ENCODE data around the gene TGFB1I1. TPM values are rescaled to one million over a fixed set of nuclear protein-coding genes. Genes with fewer than 3 reads are reported as not detected.
"Not testable (repeated sequence)": the region's sequence is repeated elsewhere in the genome, so short reads cannot be mapped to it uniquely, and the experiment has no call there.

Gene TGFB1I1
- total RNA-seq, 2 donors from 2014 or later, result 33.2 to 57.9 TPM

DNA sequence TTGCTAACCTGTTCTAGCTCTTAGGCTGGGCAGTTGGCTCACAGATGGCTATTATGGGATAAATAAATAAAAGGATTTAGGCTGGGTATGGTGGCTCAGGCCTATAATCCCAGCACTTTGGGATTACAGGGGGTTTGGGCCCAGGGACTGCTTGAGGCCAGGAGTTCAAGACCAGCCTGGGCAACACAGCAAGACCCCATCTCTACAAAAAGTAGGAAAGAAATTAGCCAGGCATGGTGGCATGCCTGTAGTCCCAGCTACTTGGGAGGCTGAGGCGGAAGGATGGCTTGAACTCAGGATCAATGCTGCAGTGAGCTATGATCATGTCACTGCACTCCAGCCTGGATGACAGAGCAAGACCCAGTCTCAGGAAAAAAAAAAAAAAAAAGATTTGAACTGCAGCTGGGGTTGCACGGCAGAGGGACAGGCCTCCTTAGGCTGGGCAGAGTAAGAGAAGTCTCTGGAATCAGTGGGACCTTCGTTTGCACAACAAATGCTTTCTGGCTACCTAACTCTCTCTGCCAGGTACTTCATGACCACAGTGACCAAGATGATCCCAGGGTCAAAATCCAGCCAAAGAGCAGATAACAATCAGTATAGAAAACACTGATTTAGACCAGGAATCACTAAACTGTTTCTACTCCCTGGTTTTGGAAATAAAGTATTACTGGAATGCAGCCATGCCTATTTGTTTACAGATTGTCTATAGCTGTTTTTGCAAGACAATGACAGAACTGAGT, 29.4 kb downstream of the TGFB1I1 start:
- intact Hi-C loops (cut with DNase I), result loop anchor here in 1 of 2 donors (10.0 kb wide), 2 partner anchors 213 to 373 kb away; partner anchors contain the start of gene ZNF267
- ATAC-seq (no peak), DNase-seq (no peak)

DNA sequence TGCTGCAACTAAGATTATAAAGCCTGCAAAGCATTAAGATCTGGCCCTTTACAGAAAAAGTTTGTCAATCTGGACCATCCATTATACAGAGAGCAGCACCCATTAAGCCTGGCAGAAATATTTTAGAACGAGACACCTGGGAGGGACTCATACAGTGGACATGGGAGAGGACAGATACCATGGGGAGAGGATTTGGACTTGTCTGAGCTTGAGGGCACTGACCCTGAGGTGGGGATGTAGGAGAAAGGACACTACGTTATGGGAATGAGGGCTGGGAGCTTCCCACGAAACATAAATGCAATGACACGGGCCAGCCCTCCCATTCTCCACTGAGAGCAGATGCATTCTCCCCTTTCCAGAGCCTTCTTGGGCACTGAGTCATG, 30.0 kb downstream of the TGFB1I1 start:
- intact Hi-C loops (cut with DNase I), result loop anchor here in 1 of 2 donors (10.0 kb wide), 2 partner anchors 213 to 373 kb away; partner anchors contain the start of gene ZNF267
- ATAC-seq (no peak), DNase-seq (no peak)

DNA sequence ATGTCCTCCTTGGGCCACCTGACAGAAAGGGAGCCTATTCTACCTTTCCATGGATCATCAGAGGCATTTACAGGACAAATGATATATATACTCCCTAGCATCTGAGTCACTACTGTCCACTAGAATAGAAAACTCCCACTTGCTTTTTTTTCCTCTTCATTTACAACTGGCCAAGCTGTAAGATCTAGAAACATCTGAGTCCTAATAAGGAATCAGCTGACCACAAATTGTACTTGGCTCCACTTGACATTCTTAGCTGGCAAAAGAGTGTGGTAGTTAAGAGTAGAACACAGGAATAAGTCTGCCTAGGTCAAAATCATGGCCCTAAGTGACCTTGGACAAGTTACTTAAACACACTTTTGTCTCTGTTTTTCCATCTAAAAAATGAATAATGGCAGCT, 31.0 kb downstream of the TGFB1I1 start:
- intact Hi-C loops (cut with DNase I), result loop anchor here in 1 of 2 donors (10.0 kb wide), 2 partner anchors 212 to 372 kb away; partner anchors contain the start of gene ZNF267
- ATAC-seq (no peak), DNase-seq (no peak)

DNA sequence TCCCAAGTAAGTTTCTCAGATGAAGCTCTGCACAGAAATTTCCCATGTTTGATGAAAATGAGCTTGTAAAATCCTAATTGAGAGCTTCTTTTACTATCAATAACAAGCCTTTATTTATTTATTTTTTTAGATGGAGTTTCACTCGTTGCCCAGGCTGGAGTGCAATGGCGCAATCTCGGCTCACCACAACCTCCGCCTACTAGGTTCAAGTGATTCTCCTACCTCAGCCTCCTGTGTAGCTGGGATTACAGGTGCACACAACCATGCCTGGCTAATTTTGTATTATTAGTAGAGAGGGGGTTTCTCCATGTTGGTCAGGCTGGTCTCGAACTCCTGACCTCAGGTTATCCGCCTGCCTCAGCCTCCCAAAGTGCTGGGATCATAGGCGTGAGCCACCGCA, 31.6 kb downstream of the TGFB1I1 start:
- ATAC-seq, DNase-seq: not testable (repeated sequence)
- intact Hi-C loops (cut with DNase I), result loop anchor here in 1 of 2 donors (10.0 kb wide), 2 partner anchors 211 to 371 kb away; partner anchors contain the start of gene ZNF267

DNA sequence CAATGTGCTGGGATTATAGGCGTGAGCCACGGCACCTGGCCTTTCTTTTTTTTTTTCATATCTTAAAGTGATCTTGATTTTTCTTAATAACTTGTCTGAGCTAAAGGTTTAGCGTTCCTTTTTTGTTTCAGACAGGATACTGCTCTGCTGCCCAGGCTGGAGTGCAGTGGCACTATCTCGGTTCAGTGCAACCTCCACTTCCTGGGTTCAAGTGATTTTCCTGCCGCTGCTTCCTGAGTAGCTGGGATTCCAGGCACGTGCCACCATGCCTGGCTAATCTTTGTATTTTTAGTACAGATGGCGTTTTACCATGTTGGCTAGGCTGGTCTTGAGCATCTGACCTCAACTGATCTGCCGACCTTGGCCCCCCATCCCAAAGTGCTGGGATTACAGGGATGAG, 32.2 kb downstream of the TGFB1I1 start:
- intact Hi-C loops (cut with DNase I), result loop anchor here in 1 of 2 donors (10.0 kb wide), 2 partner anchors 211 to 371 kb away; partner anchors contain the start of gene ZNF267
- DNase-seq (no peak), ATAC-seq (no peak)

DNA sequence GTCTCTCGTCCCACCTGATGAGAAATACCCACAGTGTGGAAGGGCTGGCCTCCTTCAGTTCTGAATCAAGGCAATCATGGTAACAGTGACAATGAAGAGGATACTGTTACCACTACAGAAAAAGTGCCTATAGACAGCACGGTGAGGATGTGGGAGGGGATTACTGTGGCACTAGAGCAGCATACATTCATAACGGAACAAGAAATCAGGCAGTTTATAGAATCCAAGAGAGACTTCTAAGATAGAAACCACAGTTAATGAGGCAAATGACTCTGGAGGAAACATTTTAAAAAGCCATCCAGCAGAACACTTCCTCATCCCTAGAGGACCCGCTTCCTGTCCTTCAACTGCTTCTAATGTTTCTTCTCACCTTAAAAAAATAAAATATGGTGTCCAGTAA, 33.5 kb downstream of the TGFB1I1 start:
- DNase-seq, result no peak
- no peak for ATAC-seq
- intact Hi-C loops (cut with DNase I), result loop anchor here in 1 of 2 donors (10.0 kb wide), 2 partner anchors 209 to 369 kb away; partner anchors contain the start of gene ZNF267

DNA sequence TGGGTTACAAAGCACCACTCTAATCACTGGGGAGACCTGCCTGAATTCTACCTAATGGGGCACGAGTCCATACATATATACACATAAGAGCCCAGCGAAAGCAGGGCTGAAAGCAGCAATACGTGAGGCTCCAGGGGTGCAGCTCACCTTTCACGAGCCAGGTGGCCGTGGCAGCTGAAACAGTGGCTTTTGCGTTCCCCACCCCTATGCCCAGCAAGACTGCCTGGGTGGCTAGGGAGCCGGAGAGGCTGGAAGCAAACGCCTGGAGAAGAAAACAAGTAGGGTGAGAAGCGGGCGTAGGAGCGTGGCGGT, 35.6 kb downstream of the TGFB1I1 start:
- intact Hi-C loops (cut with DNase I), result loop anchor here in 1 of 2 donors (10.0 kb wide), 2 partner anchors 207 to 367 kb away; partner anchors contain the start of gene ZNF267
- DNase-seq, result no peak
- no peak for ATAC-seq

DNA sequence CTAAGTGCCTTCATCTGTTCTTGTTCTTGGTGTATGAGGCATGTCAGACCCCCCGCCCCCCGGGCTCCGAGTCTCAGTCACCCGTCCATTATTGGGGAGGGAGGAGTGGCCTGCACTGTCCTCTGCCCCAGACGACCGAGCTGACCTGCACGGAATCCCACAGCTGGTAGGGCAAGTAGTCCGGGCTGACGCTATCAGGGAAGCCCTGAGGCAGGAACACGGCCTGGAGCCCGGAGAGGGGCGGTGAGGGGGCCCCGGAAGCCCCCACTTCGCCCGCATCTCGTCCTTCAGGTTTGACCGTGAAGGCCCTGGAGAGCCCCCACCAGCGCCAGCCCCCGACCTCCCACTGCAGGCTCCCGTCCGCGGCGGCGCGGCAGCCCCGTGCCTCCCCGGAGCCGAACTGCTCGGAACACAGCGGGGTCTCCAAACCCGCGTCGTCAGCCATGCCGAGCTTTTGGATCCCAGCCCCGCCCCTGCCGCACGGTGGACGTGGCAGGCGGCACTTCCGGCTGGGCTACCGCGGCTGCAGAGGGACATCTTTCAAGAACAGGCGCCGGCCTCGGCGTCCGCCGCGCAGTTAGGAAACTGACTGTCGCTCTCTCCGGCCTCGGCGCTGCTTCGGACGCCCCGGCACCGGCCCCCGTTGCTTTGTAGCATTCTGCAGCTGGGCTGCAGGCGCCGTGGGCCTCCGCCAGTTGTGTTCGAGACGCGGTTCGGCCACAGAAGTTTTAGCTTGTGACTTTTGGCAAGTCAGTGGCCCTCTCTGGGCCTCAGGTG, 36.2 kb downstream of the TGFB1I1 start, which contains the start of gene RUSF1:
RUSF1 (minus strand) TSS at position 463 of the 777 bp plus-strand sequence; CDS start at position 445, 18 bp downstream.
- ATAC-seq (peak; percentile 95 to 97), DNase-seq (peak; percentile 94)
- intact Hi-C loops (cut with DNase I), result loop anchor here in 1 of 2 donors (10.0 kb wide), 2 partner anchors 207 to 367 kb away; partner anchors contain the start of gene ZNF267

DNA sequence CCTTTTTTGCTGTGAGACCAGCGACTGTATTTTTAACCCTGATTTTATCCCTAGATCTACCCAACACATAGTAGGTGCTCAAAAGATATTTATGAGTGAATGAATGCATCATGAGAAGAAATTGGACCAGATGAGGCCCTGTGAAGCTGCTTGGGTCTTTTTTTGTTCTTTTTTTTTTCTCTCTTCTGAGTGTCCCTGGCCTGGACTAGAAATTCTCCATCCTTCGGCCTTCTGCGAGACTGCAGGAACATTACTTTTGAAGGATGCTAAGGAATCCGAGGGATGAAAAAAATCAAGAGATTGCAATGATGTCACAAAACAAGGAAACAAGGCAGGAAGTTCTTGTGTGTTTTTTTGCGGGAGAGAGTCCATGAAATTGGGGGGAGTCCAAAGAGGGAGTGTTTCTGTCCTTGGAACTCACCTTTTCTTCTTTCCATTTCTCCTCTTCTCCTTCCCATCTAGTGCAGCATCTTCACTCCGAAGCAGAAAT, 36.8 kb downstream of the TGFB1I1 start:
- DNase-seq, result no peak
- intact Hi-C loops (cut with DNase I), result loop anchor here in 1 of 2 donors (10.0 kb wide), 2 partner anchors 206 to 366 kb away; partner anchors contain the start of gene ZNF267
- ATAC-seq, result peak; percentile 9

DNA sequence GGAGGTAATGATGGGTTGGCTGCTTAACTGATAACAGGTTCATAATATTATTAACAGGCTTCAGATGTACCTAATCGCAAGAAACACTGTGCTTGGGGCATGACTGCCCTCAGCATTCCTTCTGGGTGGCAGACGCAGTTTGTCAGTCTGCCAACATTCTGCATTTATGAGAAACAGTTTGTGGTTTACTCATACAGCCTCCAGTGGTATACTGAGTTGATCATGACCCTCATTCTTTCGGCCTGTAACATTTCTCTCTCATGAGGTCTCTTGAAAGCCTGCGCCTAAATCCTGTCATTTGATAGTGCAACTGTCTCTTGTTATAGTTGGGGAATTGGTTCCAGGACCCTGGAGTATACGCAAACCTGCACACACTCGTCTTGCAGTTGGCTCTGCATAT, 41.2 kb downstream of the TGFB1I1 start:
- intact Hi-C loops (cut with DNase I), result no loop called here
- ATAC-seq, result no peak

DNA sequence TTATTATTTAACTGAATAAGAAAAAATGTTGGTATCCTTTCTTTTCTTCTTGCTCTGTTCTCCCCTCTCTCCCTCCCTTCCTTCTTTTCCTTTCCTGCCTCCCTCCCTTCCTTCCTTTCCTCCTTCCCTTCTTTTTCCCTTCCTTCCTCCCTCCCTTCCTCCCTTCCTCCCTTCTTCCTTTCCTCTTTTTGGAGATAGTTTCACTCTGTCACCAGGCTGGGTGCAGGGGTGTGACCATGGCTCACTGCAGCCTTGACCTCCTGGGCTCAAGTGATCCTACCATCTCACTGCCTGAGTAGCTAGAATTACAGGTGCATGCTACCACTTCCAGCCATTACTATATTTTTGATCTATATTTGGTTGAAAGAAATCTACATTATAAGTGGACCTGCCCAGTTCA, 41.9 kb downstream of the TGFB1I1 start:
- ATAC-seq (no peak), DNase-seq (no peak)
- intact Hi-C loops (cut with DNase I), result no loop called here

More for the DNA sequence above, 41.2 kb downstream of the TGFB1I1 start:
- DNase-seq, result no peak

DNA sequence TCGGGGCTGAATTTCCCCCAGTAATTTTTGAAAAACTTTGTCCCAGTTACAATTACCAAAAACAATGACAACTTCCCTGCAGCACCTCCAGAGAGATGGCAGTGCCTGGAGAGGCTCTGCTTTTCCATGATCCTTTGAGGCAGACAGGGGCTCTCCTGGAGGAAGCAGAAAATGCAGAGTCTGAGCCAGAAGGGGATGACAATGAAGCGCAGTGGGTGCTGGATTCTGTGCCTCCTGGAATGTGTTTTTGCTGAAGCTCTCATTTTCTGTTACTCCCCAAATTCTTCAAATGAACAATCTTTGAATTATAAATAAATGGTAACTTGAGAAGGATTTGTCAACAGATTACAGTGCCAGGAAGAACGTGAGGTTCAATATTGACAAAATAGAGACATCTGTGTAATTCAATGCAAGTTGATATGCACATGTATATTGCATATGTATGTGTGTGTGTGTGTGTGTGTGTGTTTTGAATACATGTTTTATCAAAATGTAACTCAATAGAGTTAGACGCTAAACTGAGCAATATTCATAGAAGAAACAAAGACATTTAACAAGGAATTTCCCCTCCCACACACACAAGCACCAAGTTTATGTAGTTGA, 45.9 kb downstream of the TGFB1I1 start:
- DNase-seq (no peak), ATAC-seq (no peak)
- intact Hi-C loops (cut with DNase I), result no loop called here

DNA sequence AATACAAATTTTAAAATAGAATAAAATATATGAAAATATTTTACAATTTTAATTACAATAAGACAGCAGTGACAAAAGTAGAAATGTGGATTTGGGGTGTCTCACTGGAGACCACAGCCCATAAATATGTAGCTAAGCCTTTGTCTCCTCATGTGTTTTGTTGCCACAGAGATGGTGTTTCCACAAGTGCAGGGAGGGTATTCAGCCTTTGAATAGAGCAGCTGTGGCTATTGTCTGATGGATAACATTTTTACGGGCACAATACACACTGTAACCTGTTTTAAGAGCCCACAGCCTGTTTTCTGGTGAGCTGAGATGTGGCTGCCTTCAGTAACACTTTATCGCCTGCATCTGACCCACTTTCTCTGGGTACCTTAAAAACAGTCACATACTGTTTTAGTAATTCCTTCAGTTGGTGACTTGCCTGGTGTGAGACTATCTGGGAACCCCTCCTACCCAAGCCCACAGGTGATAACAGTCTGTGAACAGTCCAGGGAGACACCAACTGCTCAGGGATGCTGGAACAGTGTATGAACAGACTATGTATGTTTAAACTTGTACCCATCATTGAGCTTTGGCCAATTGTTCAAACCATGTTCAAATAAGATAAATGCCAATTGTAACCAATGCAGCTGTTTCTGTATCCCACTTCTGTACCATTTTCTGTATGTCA, 47.9 kb downstream of the TGFB1I1 start:
- DNase-seq (no peak), ATAC-seq (no peak)
- intact Hi-C loops (cut with DNase I), result no loop called here

DNA sequence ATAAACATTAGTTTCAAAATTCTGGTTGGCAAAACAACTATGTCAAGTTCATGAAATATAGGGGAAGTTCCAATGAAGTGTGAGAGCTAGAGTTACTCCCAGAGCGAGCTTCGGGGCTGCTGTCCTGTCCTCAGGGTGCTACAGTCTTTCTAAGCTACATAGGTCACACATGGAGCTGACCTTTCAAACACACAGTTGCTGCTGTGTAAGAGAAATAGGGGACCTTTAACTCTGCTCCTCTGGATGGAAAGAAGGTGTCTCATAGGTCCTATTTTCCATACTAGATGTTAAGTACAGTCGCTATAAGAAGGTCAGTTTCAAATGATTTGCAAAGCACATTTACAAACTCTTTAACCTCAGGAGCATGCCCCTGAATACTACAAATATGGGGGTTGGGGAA, 49.4 kb downstream of the TGFB1I1 start:
- intact Hi-C loops (cut with DNase I), result no loop called here
- DNase-seq, result no peak
- no peak for ATAC-seq

DNA sequence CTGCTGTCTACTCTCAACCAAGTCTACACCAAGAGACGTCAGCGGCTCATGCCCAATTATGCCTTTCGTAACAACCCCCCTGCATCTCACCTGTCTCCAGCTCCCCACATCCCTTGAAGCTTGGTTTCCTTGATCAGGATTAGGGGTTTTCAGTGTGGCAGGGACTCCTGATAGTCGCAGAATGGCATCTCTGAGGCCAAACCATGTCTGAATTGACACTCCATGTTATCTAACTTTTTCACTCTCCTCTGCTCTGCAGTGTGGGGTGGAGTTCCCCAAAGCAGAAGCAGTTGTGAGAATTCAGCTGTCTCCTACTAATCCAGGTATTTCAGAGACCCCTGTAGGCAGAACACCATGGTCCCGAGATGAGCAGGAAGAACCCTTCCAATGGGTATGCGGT, 50.1 kb downstream of the TGFB1I1 start:
- intact Hi-C loops (cut with DNase I), result no loop called here
- ATAC-seq, result no peak
- DNase-seq, result no peak

DNA sequence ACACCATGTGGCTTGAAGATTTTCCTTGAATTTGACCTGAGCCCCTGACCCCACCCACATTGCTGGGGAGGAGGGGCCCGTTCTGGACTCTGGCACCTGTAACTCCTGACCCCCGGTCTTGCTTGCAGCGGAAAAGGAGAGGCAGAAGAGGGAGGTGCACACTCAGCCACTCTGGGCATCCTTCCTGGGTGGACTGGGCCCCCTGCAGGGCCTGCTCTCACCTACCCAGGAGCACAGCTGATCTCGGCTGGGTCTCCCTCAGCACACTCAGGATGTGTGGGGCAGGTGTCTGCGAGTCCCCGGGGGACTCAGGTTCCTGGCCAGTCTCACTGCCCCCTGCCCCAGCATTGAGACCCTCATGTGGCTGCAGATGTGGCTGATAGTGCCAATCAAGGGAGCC, 51.8 kb downstream of the TGFB1I1 start:
- ATAC-seq; intact Hi-C loops (cut with DNase I); DNase-seq: not testable (repeated sequence)

DNA sequence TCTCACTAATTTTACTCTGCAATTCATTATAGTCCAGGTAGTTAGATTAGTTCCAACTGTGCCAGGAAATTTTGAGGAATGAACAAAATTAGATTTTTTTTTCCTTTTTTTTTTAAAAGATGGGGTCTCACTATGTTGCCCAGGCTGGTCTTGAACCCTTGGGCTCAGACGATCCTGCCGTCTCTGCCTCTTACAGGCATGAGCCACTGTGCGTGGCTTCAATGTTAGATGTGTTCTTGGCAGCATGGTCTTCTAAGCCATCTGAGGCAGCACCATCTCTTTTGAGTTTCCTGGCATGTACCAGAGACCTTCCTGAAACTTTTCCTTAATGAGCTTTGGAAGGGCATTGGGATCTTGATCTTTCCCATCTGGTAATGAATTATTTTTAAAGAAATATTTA, 53.2 kb downstream of the TGFB1I1 start:
- intact Hi-C loops (cut with DNase I), result no loop called here
- DNase-seq, result no peak
- ATAC-seq, result no peak
